Mammary epithelial cell (primary cell): ENCODE results near the gene PLEKHM3.

Experiments
- CTCF ChIP-seq, 2 donors: IDR thresholded peaks in 1 of 2; conservative IDR thresholded peaks in 1 of 2; 2 replicates each; pipeline ENCODE4 v1.5.1; 2011 to 2012; ENCODE audit warnings: inconsistent platforms in 2 of 2, low read length in 2 of 2, mild to moderate bottlenecking in 2 of 2, control low read depth in 1 of 2, low read depth in 1 of 2; ENCODE audit not compliant: insufficient read depth in 1 of 2; ENCODE audit errors: extremely low read depth in 1 of 2
- EZH2 ChIP-seq: IDR thresholded peaks from 2 replicates; pipeline ENCODE4 v1.6.1; 2012; ENCODE audit warnings: low read length, inconsistent platforms, borderline replicate concordance

GRCh38 chr2:207782238-207783030 lies 242.9 kb downstream of the PLEKHM3 start:
- no peak for TF ChIP-seq CTCF (conservative IDR thresholded peaks at IDR 0.05 in 1 of 2, IDR thresholded peaks at IDR 0.05 in 1 of 2; ENCODE audit: extremely low read depth in 1 of 2, insufficient read depth in 1 of 2, low read depth in 1 of 2, low read length in 2 of 2)
- TF ChIP-seq EZH2, result no peak
